HG02943 (cell line): ENCODE results near the gene ACOT12.
"Not testable (repeated sequence)": the region's sequence is repeated elsewhere in the genome, so short reads cannot be mapped to it uniquely, and the experiment has no call there.

Experiments used
- ATAC-seq: cut with Tn5 transposase; IDR thresholded peaks from one replicate; pipeline ENCODE4 v1.9.1; 2021; ENCODE audit warnings: mild to moderate bottlenecking, low read depth, moderate library complexity; ENCODE audit not compliant: unreplicated experiment

The ACOT12 gene

GRCh38 chr5:81393783-81394718, at the start of gene ACOT12:
Gene ACOT12 (minus strand): TSS chr5:81394134. CDS start chr5:81394114, 20 bp downstream.
- ATAC-seq, result no peak

- no peak for ATAC-seq
Observed at GRCh38 chr5:81435023-81435422, 41.1 kb upstream of the ACOT12 start.

- no peak for ATAC-seq
Observed at GRCh38 chr5:81429985-81430384, 36.1 kb upstream of the ACOT12 start.

GRCh38 chr5:81429363-81429762, 35.4 kb upstream of the ACOT12 start:
- ATAC-seq, result no peak

GRCh38 chr5:81428861-81429260, 34.9 kb upstream of the ACOT12 start:
- ATAC-seq, result no peak

GRCh38 chr5:81428446-81428845, 34.5 kb upstream of the ACOT12 start:
- ATAC-seq, result no peak

GRCh38 chr5:81427566-81427965, 33.6 kb upstream of the ACOT12 start:
- no peak for ATAC-seq

GRCh38 chr5:81426359-81427030, 32.6 kb upstream of the ACOT12 start:
- ATAC-seq, result no peak

- ATAC-seq, result no peak
Observed at GRCh38 chr5:81425569-81425968, 31.6 kb upstream of the ACOT12 start.

- ATAC-seq, result no peak
Observed at GRCh38 chr5:81424728-81425127, 30.8 kb upstream of the ACOT12 start.

- ATAC-seq, result no peak
Observed at GRCh38 chr5:81422671-81423070, 28.7 kb upstream of the ACOT12 start.

GRCh38 chr5:81420039-81420667, 26.2 kb upstream of the ACOT12 start:
- ATAC-seq, result no peak

GRCh38 chr5:81418606-81419005, 24.7 kb upstream of the ACOT12 start:
- ATAC-seq, result no peak

- no peak for ATAC-seq
Observed at GRCh38 chr5:81417052-81417451, 23.1 kb upstream of the ACOT12 start.

GRCh38 chr5:81409896-81410295, 16.0 kb upstream of the ACOT12 start:
- no peak for ATAC-seq

- ATAC-seq, result no peak
Observed at GRCh38 chr5:81409361-81409760, 15.4 kb upstream of the ACOT12 start.

- no peak for ATAC-seq
Observed at GRCh38 chr5:81408496-81408895, 14.6 kb upstream of the ACOT12 start.

- ATAC-seq, result not testable (repeated sequence)
Observed at GRCh38 chr5:81407811-81408210, 13.9 kb upstream of the ACOT12 start.

GRCh38 chr5:81405126-81405891, 11.4 kb upstream of the ACOT12 start:
- ATAC-seq, result no peak

- no peak for ATAC-seq
Observed at GRCh38 chr5:81402192-81402930, 8.4 kb upstream of the ACOT12 start.
